ENCODE results near the gene PKMYT1. TPM values are rescaled to one million over a fixed set of nuclear protein-coding genes. Genes with fewer than 3 reads are reported as not detected.
A peak's percentile ranks its signal among the peaks of the same experiment; 100 is the strongest.

PKMYT1 gene
- total and polyA plus RNA-seq, 2 experiments from 2014 or later, result 90.9 to 100 TPM

GRCh38 chr16:2970563-2970962 is 9.7 kb downstream of the PKMYT1 start:
- Histone ChIP-seq H3K4me2 (peak overlapping the region; percentile 95), H3K27ac (ENCODE audit: low read depth) (no peak overlapping the region), H3K36me3 (ENCODE audit: insufficient read depth) (no peaks in the 10 kb centered on the region), H3K9me2 (ENCODE audit: insufficient read depth) (no peaks in the 10 kb centered on the region), H3K4me3 (peak overlapping the region; percentile 94), H3K4me1 (ENCODE audit: insufficient read depth) (peaks cover 15% of the 10 kb centered on the region; the same call in 1 of the 2 replicates), H3K27me3 (ENCODE audit: insufficient read depth) (peaks cover 31% of the 10 kb centered on the region), H4K20me1 (replicated peaks; ENCODE audit: insufficient read depth) (peaks cover 12% of the 10 kb centered on the region), H3K79me2 (replicated peaks; ENCODE audit: insufficient read depth) (no peaks in the 10 kb centered on the region), H3F3A (replicated peaks; ENCODE audit: low read depth) (peaks cover 33% of the 10 kb centered on the region), H2AFZ (no peak overlapping the region)
- Mint-ChIP-seq H3K36me3 (ENCODE audit: low read depth) (peaks cover 22% of the 10 kb centered on the region), H3K9me3 (no peaks in the 10 kb centered on the region), H3K4me3 (peak overlapping the region; percentile 69), H3K27ac (no peak overlapping the region), H3K27me3 (ENCODE audit: insufficient read depth, low read depth, poor library complexity) (peaks cover 40% of the 10 kb centered on the region), H3K4me1 (peaks cover 24% of the 10 kb centered on the region)
- no peak for ATAC-seq
- TF ChIP-seq EZH2phosphoT487 (IDR thresholded peaks at IDR 0.05; ENCODE audit: unreplicated experiment) (no peak), JUNB (IDR thresholded peaks at IDR 0.05; ENCODE audit: unreplicated experiment) (no peak), STAT1 (IDR thresholded peaks at IDR 0.05; ENCODE audit: unreplicated experiment) (no peak), ZNF331 (CRISPR knock-in tag; IDR thresholded peaks at IDR 0.05; ENCODE audit: low read depth) (no peak), ETS1 (IDR thresholded peaks at IDR 0.05) (no peak), ZNF114 (CRISPR knock-in tag; IDR thresholded peaks at IDR 0.05) (no peak), EZH2 (IDR thresholded peaks at IDR 0.05; ENCODE audit: low read depth, unreplicated experiment) (no peak), NANOG (IDR thresholded peaks at IDR 0.05; ENCODE audit: borderline replicate concordance) (no peak), ZNF462 (CRISPR knock-in tag; IDR thresholded peaks at IDR 0.05) (no peak), POLR2AphosphoS5 (IDR thresholded peaks at IDR 0.05; ENCODE audit: low read depth) (no peak), CREB1 (CRISPR knock-in tag; IDR thresholded peaks at IDR 0.05; ENCODE audit: low read depth) (no peak)
- TF ChIP-seq, protein P1, sequence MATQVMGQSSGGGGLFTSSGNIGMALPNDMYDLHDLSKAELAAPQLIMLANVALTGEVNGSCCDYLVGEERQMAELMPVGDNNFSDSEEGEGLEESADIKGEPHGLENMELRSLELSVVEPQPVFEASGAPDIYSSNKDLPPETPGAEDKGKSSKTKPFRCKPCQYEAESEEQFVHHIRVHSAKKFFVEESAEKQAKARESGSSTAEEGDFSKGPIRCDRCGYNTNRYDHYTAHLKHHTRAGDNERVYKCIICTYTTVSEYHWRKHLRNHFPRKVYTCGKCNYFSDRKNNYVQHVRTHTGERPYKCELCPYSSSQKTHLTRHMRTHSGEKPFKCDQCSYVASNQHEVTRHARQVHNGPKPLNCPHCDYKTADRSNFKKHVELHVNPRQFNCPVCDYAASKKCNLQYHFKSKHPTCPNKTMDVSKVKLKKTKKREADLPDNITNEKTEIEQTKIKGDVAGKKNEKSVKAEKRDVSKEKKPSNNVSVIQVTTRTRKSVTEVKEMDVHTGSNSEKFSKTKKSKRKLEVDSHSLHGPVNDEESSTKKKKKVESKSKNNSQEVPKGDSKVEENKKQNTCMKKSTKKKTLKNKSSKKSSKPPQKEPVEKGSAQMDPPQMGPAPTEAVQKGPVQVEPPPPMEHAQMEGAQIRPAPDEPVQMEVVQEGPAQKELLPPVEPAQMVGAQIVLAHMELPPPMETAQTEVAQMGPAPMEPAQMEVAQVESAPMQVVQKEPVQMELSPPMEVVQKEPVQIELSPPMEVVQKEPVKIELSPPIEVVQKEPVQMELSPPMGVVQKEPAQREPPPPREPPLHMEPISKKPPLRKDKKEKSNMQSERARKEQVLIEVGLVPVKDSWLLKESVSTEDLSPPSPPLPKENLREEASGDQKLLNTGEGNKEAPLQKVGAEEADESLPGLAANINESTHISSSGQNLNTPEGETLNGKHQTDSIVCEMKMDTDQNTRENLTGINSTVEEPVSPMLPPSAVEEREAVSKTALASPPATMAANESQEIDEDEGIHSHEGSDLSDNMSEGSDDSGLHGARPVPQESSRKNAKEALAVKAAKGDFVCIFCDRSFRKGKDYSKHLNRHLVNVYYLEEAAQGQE (IDR thresholded peaks at IDR 0.05; ENCODE audit: unreplicated experiment), result no peak
- DNase-seq (ENCODE audit: low spot score), result no peak

Data from GM23338 (cell line).